Caco-2 (cell line): ENCODE data around the gene MESD. TPM values are rescaled to one million over a fixed set of nuclear protein-coding genes. Genes with fewer than 3 reads are reported as not detected.
A peak's percentile ranks its signal among the peaks of the same experiment; 100 is the strongest.

Experiments
- BruUV-seq: library from RNA; stranded (reverse); fragments of 400-500 nt; replicated peaks from 2 replicates; lab custom pipeline; 2021; lab: Mats Ljungman, UMichigan
- CTCF ChIA-PET: fragments of 300-600 bp; sonication (Branson Sonifier 250); formaldehyde crosslinking; loops from one replicate; lab custom pipeline; 2022; ENCODE audit warnings: antibody characterized with exemption; lab: Charles Lee
- POLR2A ChIA-PET: fragments of 300-600 bp; sonication (Branson Sonifier 250); formaldehyde crosslinking; loops from one replicate; lab custom pipeline; 2022; ENCODE audit warnings: antibody characterized with exemption; lab: Charles Lee
- DNase-seq, 2 experiments: peaks; one replicate each; pipeline versions ENCODE4 v3.0.0 to v3.0.0-alpha.2; 2020 to 2022
- H3K27me3 ChIP-seq: replicated peaks from 2 replicates; pipeline ENCODE4 v1.6.0; 2011; ENCODE audit warnings: low read length; ENCODE audit not compliant: control insufficient read depth, insufficient read depth
- H3K36me3 ChIP-seq: 2 replicates; pipeline ENCODE4 v1.5.1; 2011; ENCODE audit warnings: low read length; ENCODE audit not compliant: control insufficient read depth, insufficient read depth
- H3K4me1 ChIP-seq: fragments of 250-450 bp; sonication (Bioruptor Pico); 2 replicates; pipeline ENCODE4 v1.5.1; 2020; ENCODE audit warnings: mild to moderate bottlenecking
- H3K4me3 ChIP-seq: 2 replicates; pipeline ENCODE4 v1.5.1; 2011; ENCODE audit warnings: low read depth, mild to moderate bottlenecking, control low read depth, low read length
- H3K9me3 ChIP-seq: fragments of 250-450 bp; sonication (Bioruptor Pico); 2 replicates; pipeline ENCODE4 v1.5.1; 2020; ENCODE audit warnings: mild to moderate bottlenecking, moderate library complexity
- H3K27ac Mint-ChIP-seq: one replicate; pipeline ENCODE4 v1.8.0; 2022; ENCODE audit warnings: mixed read lengths; ENCODE audit not compliant: unreplicated experiment
- H3K27me3 Mint-ChIP-seq: one replicate; pipeline ENCODE4 v1.8.0; 2022; ENCODE audit warnings: mixed read lengths; ENCODE audit not compliant: insufficient read depth, unreplicated experiment
- H3K36me3 Mint-ChIP-seq: one replicate; pipeline ENCODE4 v1.8.0; 2022; ENCODE audit warnings: mild to moderate bottlenecking, mixed read lengths; ENCODE audit not compliant: insufficient read depth, unreplicated experiment
- H3K4me1 Mint-ChIP-seq: one replicate; pipeline ENCODE4 v1.8.0; 2022; ENCODE audit warnings: low read depth, mixed read lengths; ENCODE audit not compliant: unreplicated experiment
- H3K4me3 Mint-ChIP-seq: one replicate; pipeline ENCODE4 v1.8.0; 2022; ENCODE audit warnings: mild to moderate bottlenecking, moderate library complexity, mixed read lengths; ENCODE audit not compliant: unreplicated experiment
- H3K9me3 Mint-ChIP-seq: one replicate; pipeline ENCODE4 v1.8.0; 2022; ENCODE audit warnings: mixed read lengths; ENCODE audit not compliant: unreplicated experiment
- intact Hi-C: fragments of 100-400 bp; cut with micrococcal nuclease; formaldehyde crosslinking; loops from one replicate; pipeline ENCODE4 v1.10.0; 2022; ENCODE audit not compliant: unreplicated experiment
- total RNA-seq: library from RNA; stranded (reverse); gene quantifications from 2 replicates; pipeline ENCODE4 v1.2.3, GENCODE V29; 2022
- TF ChIP-seq, protein P1 (sequence below), 2 experiments: fragments of 200-600 bp in 1 of 2; IDR thresholded peaks; 1 replicate in 1 of 2; 2 replicates in 1 of 2; pipeline versions ENCODE4 v1.5.1 to v1.8.0; 2011 to 2022; ENCODE audit warnings: antibody characterized with exemption in 1 of 2, control low read depth in 1 of 2, inconsistent platforms in 1 of 2, low read depth in 1 of 2, low read length in 1 of 2, mild to moderate bottlenecking in 1 of 2, moderate library complexity in 1 of 2; ENCODE audit not compliant: insufficient read depth in 1 of 2, severe bottlenecking in 1 of 2, unreplicated experiment in 1 of 2

The MESD gene
- total RNA-seq, 1 experiment from 2014 or later, result 30.3 TPM

- H3K36me3 Mint-ChIP-seq, result peaks cover 6% of the 10 kb centered on the region
- intact Hi-C loops, result no loop called here
- H3K4me3 Mint-ChIP-seq, result no peak overlapping the region
- TF ChIP-seq, protein P1, sequence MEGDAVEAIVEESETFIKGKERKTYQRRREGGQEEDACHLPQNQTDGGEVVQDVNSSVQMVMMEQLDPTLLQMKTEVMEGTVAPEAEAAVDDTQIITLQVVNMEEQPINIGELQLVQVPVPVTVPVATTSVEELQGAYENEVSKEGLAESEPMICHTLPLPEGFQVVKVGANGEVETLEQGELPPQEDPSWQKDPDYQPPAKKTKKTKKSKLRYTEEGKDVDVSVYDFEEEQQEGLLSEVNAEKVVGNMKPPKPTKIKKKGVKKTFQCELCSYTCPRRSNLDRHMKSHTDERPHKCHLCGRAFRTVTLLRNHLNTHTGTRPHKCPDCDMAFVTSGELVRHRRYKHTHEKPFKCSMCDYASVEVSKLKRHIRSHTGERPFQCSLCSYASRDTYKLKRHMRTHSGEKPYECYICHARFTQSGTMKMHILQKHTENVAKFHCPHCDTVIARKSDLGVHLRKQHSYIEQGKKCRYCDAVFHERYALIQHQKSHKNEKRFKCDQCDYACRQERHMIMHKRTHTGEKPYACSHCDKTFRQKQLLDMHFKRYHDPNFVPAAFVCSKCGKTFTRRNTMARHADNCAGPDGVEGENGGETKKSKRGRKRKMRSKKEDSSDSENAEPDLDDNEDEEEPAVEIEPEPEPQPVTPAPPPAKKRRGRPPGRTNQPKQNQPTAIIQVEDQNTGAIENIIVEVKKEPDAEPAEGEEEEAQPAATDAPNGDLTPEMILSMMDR (IDR thresholded peaks at IDR 0.05; ENCODE audit: insufficient read depth in 1 of 2, low read depth in 1 of 2, low read length in 1 of 2, severe bottlenecking in 1 of 2, unreplicated experiment in 1 of 2), result no peak
- Histone ChIP-seq H3K9me3 (no peaks in the 10 kb centered on the region), H3K4me3 (no peak overlapping the region), H3K4me1 (no peaks in the 10 kb centered on the region), H3K36me3 (no peaks in the 10 kb centered on the region), H3K27me3 (no peaks in the 10 kb centered on the region)
- H3K27me3 Mint-ChIP-seq, result no peaks in the 10 kb centered on the region
- ChIA-PET CTCF (no interaction called here), POLR2A (no interaction called here)
- no TSS peak for BruUV-seq
- DNase-seq, result no peak
- no peaks in the 10 kb centered on the region for H3K9me3 Mint-ChIP-seq
- no peaks in the 10 kb centered on the region for H3K4me1 Mint-ChIP-seq
- peak overlapping the region; percentile 21 for H3K27ac Mint-ChIP-seq
These were observed 43.0 kb downstream of the MESD start for GRCh38 chr15:80946576-80946975.

DNA sequence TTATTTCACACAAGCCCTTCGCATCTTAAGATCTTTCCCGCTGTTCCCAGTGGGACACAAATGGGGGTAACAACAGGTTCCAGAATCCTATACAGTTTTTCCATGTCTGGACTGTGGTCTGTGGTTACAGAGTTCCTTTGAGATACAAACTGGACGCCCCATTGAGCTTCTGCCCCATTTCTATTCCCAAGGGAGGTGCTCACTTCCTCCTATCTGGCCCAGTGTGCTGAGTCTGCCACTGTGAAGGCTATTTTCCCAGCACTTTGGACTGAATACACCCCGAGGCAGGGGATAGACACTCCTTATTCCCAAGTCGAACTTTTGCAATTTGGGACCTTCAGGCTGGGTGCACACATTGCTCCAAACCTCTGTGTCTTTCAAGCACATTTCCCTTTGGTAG lies 44.0 kb downstream of the MESD start:
- Histone ChIP-seq H3K4me3 (no peak overlapping the region), H3K36me3 (no peaks in the 10 kb centered on the region), H3K9me3 (no peaks in the 10 kb centered on the region), H3K27me3 (no peaks in the 10 kb centered on the region), H3K4me1 (no peaks in the 10 kb centered on the region)
- Mint-ChIP-seq H3K4me1 (no peaks in the 10 kb centered on the region), H3K27me3 (no peaks in the 10 kb centered on the region), H3K27ac (no peak overlapping the region), H3K4me3 (no peak overlapping the region), H3K9me3 (no peaks in the 10 kb centered on the region), H3K36me3 (peaks cover 4% of the 10 kb centered on the region)
- intact Hi-C loops, result no loop called here
- POLR2A ChIA-PET, result no interaction called here
- BruUV-seq, result no TSS peak
- CTCF ChIA-PET, result no interaction called here
- DNase-seq, result no peak
- TF ChIP-seq, protein P1 (IDR thresholded peaks at IDR 0.05; ENCODE audit: insufficient read depth in 1 of 2, low read depth in 1 of 2, low read length in 1 of 2, severe bottlenecking in 1 of 2, unreplicated experiment in 1 of 2), result no peak

DNA sequence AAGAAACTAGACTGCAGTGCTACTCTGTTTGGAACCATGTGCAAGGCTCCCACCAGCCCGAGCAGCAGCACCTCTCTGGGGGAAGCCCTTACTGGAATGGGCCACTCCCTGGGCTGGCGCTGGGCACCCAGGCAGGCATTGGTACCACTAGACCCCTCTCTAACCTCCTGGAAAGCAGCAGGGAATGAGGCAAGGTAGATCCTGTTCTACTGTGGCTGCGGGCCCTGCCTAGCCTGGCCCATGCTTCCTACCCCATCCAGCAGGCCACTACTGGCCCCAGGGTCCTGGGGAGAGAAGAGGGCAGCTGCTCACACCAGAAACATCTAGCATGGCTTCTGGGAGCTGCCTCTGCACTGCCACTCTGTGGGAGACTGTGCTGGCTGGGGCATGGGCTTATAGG lies 44.8 kb downstream of the MESD start:
- H3K27ac Mint-ChIP-seq, result no peak overlapping the region
- Histone ChIP-seq H3K9me3 (no peaks in the 10 kb centered on the region), H3K4me3 (no peak overlapping the region), H3K36me3 (no peaks in the 10 kb centered on the region), H3K4me1 (no peaks in the 10 kb centered on the region), H3K27me3 (no peaks in the 10 kb centered on the region)
- no peaks in the 10 kb centered on the region for H3K36me3 Mint-ChIP-seq
- no peak for DNase-seq
- H3K4me3 Mint-ChIP-seq, result no peak overlapping the region
- TF ChIP-seq, protein P1 (IDR thresholded peaks at IDR 0.05; ENCODE audit: insufficient read depth in 1 of 2, low read depth in 1 of 2, low read length in 1 of 2, severe bottlenecking in 1 of 2, unreplicated experiment in 1 of 2), result no peak
- H3K9me3 Mint-ChIP-seq, result no peaks in the 10 kb centered on the region
- H3K4me1 Mint-ChIP-seq, result no peaks in the 10 kb centered on the region
- no TSS peak for BruUV-seq
- ChIA-PET CTCF (no interaction called here), POLR2A (no interaction called here)
- H3K27me3 Mint-ChIP-seq, result no peaks in the 10 kb centered on the region
- intact Hi-C loops, result no loop called here
